HepG2 (cell line): ENCODE results near the gene ZNF3. TPM values are rescaled to one million over a fixed set of nuclear protein-coding genes. Genes with fewer than 3 reads are reported as not detected.
A peak's percentile ranks its signal among the peaks of the same experiment; 100 is the strongest.

ENCODE experiments used
- BATF2 ChIP-seq: sonication (generic); formaldehyde crosslinking; IDR thresholded peaks from 2 replicates; pipeline ENCODE4 v1.8.0; 2022; ENCODE audit warnings: mild to moderate bottlenecking, missing genetic modification reagents, moderate library complexity
- KLF16 ChIP-seq, 2 experiments: sonication (generic) in 1 of 2; formaldehyde crosslinking in 1 of 2; IDR thresholded peaks; 2 replicates each; pipeline versions ENCODE4 v1.6.1 to v1.8.0; 2016 to 2023; ENCODE audit warnings: missing genetic modification reagents in 2 of 2, missing compliant biosample characterization in 1 of 2
- MAF1 ChIP-seq: sonication (generic); formaldehyde crosslinking; IDR thresholded peaks from 2 replicates; pipeline ENCODE4 v1.5.0; 2020; ENCODE audit warnings: missing genetic modification reagents, borderline replicate concordance
- MBD4 ChIP-seq: IDR thresholded peaks from 2 replicates; pipeline ENCODE4 v1.6.1; 2012; ENCODE audit warnings: low read length, inconsistent platforms, borderline replicate concordance
- MNT ChIP-seq: fragments of 450-650 bp; IDR thresholded peaks from 2 replicates; pipeline ENCODE4 v1.6.1; 2016
- NFYC ChIP-seq: IDR thresholded peaks from 2 replicates; pipeline ENCODE4 v1.6.1; 2016; ENCODE audit warnings: missing genetic modification reagents, missing compliant biosample characterization
- NRL ChIP-seq: sonication (generic); formaldehyde crosslinking; IDR thresholded peaks from 2 replicates; pipeline ENCODE4 v1.5.0; 2020; ENCODE audit warnings: missing genetic modification reagents, mild to moderate bottlenecking, moderate library complexity, borderline replicate concordance
- RERE ChIP-seq: IDR thresholded peaks from 2 replicates; pipeline ENCODE4 v1.6.1; 2016; ENCODE audit warnings: low read depth, missing genetic modification reagents, missing compliant biosample characterization
- ZBTB34 ChIP-seq: sonication (generic); formaldehyde crosslinking; IDR thresholded peaks from 2 replicates; pipeline ENCODE4 v1.8.0; 2022; ENCODE audit warnings: mild to moderate bottlenecking, missing genetic modification reagents
- ZC3H13 ChIP-seq: sonication (generic); formaldehyde crosslinking; IDR thresholded peaks from 2 replicates; pipeline ENCODE4 v1.8.1; 2023; ENCODE audit warnings: mild to moderate bottlenecking, missing genetic modification reagents, moderate library complexity
- ZFX ChIP-seq: sonication (generic); formaldehyde crosslinking; IDR thresholded peaks from 2 replicates; pipeline ENCODE4 v1.4.0; 2020; ENCODE audit warnings: mild to moderate bottlenecking, low read depth, missing genetic modification reagents, moderate library complexity
- ZNF234 ChIP-seq: sonication (generic); formaldehyde crosslinking; conservative IDR thresholded peaks from 2 replicates; pipeline ENCODE4 v1.5.1; 2020; ENCODE audit warnings: mild to moderate bottlenecking, missing genetic modification reagents
- ZNF704 ChIP-seq: sonication (generic); formaldehyde crosslinking; IDR thresholded peaks from 2 replicates; pipeline ENCODE4 v1.8.1; 2023; ENCODE audit warnings: mild to moderate bottlenecking, inconsistent platforms, moderate library complexity, missing genetic modification reagents, borderline replicate concordance
- ZNF710 ChIP-seq: sonication (generic); formaldehyde crosslinking; IDR thresholded peaks from 2 replicates; pipeline ENCODE4 v1.5.0; 2020; ENCODE audit warnings: mild to moderate bottlenecking, missing genetic modification reagents, borderline replicate concordance
- polyA plus RNA-seq, 8 experiments: library from polyadenylated mRNA; depleted of rRNA in 3 of 8; stranded (reverse) in 7 of 8; unstranded in 1 of 8; fragments of >200 nt; fragmentation: Illumina TruSeq in 4 of 8; extraction: Trizol in 4 of 8; gene quantifications; 2 replicates each; pipeline versions ENCODE4 v1.2.1 to v1.2.3, GENCODE V29; 2011 to 2016; ENCODE audit warnings: low read depth in 4 of 8, missing spikeins in 1 of 8, mixed read lengths in 1 of 8; ENCODE audit not compliant: insufficient read depth in 1 of 8
- total RNA-seq, 5 experiments: library from RNA; depleted of rRNA; stranded (reverse); fragments of >200 nt; fragmentation: Illumina TruSeq; extraction: Trizol; gene quantifications; 2 replicates each; pipeline ENCODE4 v1.2.3, GENCODE V29; 2016; ENCODE audit warnings: low read depth in 1 of 5

ZNF3 gene
- total and polyA plus RNA-seq, 2 of the 13 experiments (the other 11 are each of a cell fraction or from before 2014, with no cell fraction given) = 33.7 to 56.9 TPM

- no peak for TF ChIP-seq BATF2
- no peak for TF ChIP-seq ZNF234 (CRISPR knock-in tag)
- TF ChIP-seq NFYC (CRISPR knock-in tag) = peak; percentile 22; the same call in 1 of the 2 replicates
- no peak for TF ChIP-seq ZFX (CRISPR knock-in tag)
- TF ChIP-seq RERE (CRISPR knock-in tag) = no peak
- no peak for TF ChIP-seq ZNF704 (CRISPR knock-in tag)
- peak; percentile 44; the same call in 1 of the 2 replicates for TF ChIP-seq NRL (CRISPR knock-in tag)
- TF ChIP-seq ZC3H13 (CRISPR knock-in tag) = no peak
- no peak for TF ChIP-seq ZBTB34 (CRISPR knock-in tag)
- no peak for TF ChIP-seq MNT
- no peak for TF ChIP-seq MBD4
- TF ChIP-seq MAF1 = 0 out of 2 replicates have a peak, but pooled peaks have one; percentile 53
- peak in 1 of 2 experiments; percentile 97; a peak in 2 of 4 replicates for TF ChIP-seq KLF16 (CRISPR knock-in tag; IDR thresholded peaks at IDR 0.05)
- TF ChIP-seq ZNF710 (CRISPR knock-in tag) = no peak
Observed at GRCh38 chr7:100119072-100119969, 37.8 kb upstream of the ZNF3 start, which contains the start of the genes CNPY4 and TAF6 (continued).
